Measurements from ENCODE around the gene USP3. TPM values are rescaled to one million over a fixed set of nuclear protein-coding genes. Genes with fewer than 3 reads are reported as not detected.

Gene USP3
- total RNA-seq, 2 donors from 2014 or later: 51.5 to 52.5 TPM

GRCh38 chr15:63545520-63545919 lies 41.1 kb downstream of the USP3 start:
- H3K27me3 ChIP-seq (ENCODE audit: control insufficient read depth, insufficient read depth, low read length, poor library complexity, severe bottlenecking): no peaks in the 10 kb centered on the region
- peaks cover 11% of the 10 kb centered on the region for H3K4me1 Mint-ChIP-seq
- H3K9ac ChIP-seq (ENCODE audit: extremely low read depth, low read length, poor library complexity, severe bottlenecking): no peak overlapping the region
- H3K27ac ChIP-seq (ENCODE audit: low read depth, low read length): no peak overlapping the region
- no peaks in the 10 kb centered on the region for H3K9me3 ChIP-seq (ENCODE audit: control insufficient read depth, low read length)
- no peak for DNase-seq
- no peaks in the 10 kb centered on the region for H3K9me3 Mint-ChIP-seq
- no peaks in the 10 kb centered on the region for H3K27me3 Mint-ChIP-seq (ENCODE audit: insufficient read depth)
- H3K36me3 Mint-ChIP-seq (ENCODE audit: low read depth): peaks cover 8% of the 10 kb centered on the region
- no peaks in the 10 kb centered on the region for H3K4me1 ChIP-seq (ENCODE audit: control insufficient read depth, insufficient read depth, low read length)
- H3K27ac Mint-ChIP-seq: no peak overlapping the region
- H3K36me3 ChIP-seq (ENCODE audit: control insufficient read depth, insufficient read depth, low read length): peaks cover 30% of the 10 kb centered on the region
- 89 to 96% methylated on average over 6 to 10 of the region's 10 CpGs for WGBS, 2 experiments (ENCODE audit: insufficient coverage in 1 of 2, insufficient read length in 1 of 2)
- TF ChIP-seq CTCF (conservative IDR thresholded peaks at IDR 0.05): no peak
- H3K4me3 ChIP-seq (ENCODE audit: low read length): no peak overlapping the region
- no peak overlapping the region for H3K4me3 Mint-ChIP-seq

GRCh38 chr15:63551400-63551799 lies 47.0 kb downstream of the USP3 start:
- H3K36me3 Mint-ChIP-seq (ENCODE audit: low read depth): peaks cover 15% of the 10 kb centered on the region
- no peak overlapping the region for H3K27ac Mint-ChIP-seq
- H3K9me3 Mint-ChIP-seq: no peaks in the 10 kb centered on the region
- H3K9ac ChIP-seq (ENCODE audit: extremely low read depth, low read length, poor library complexity, severe bottlenecking): no peak overlapping the region
- no peaks in the 10 kb centered on the region for H3K27me3 Mint-ChIP-seq (ENCODE audit: insufficient read depth)
- H3K4me3 ChIP-seq (ENCODE audit: low read length): no peak overlapping the region
- no peaks in the 10 kb centered on the region for H3K27me3 ChIP-seq (ENCODE audit: control insufficient read depth, insufficient read depth, low read length, poor library complexity, severe bottlenecking)
- no peaks in the 10 kb centered on the region for H3K4me1 ChIP-seq (ENCODE audit: control insufficient read depth, insufficient read depth, low read length)
- no peaks in the 10 kb centered on the region for H3K9me3 ChIP-seq (ENCODE audit: control insufficient read depth, low read length)
- H3K4me3 Mint-ChIP-seq: no peak overlapping the region
- 100% methylated on average over 1 of the region's 1 CpG; no CpG with 5 or more reads in 1 of the 2 experiments for WGBS, 2 experiments (ENCODE audit: insufficient coverage in 1 of 2, insufficient read length in 1 of 2)
- no peak overlapping the region for H3K27ac ChIP-seq (ENCODE audit: low read depth, low read length)
- no peak for TF ChIP-seq CTCF (conservative IDR thresholded peaks at IDR 0.05)
- H3K36me3 ChIP-seq (ENCODE audit: control insufficient read depth, insufficient read depth, low read length): peaks cover 36% of the 10 kb centered on the region
- peaks cover 13% of the 10 kb centered on the region for H3K4me1 Mint-ChIP-seq
- DNase-seq: no peak

GRCh38 chr15:63553388-63553791 lies 49.0 kb downstream of the USP3 start:
- no peaks in the 10 kb centered on the region for H3K9me3 Mint-ChIP-seq
- peak overlapping the region; percentile 22 for H3K9ac ChIP-seq (ENCODE audit: extremely low read depth, low read length, poor library complexity, severe bottlenecking)
- peaks cover 54% of the 10 kb centered on the region for H3K36me3 ChIP-seq (ENCODE audit: control insufficient read depth, insufficient read depth, low read length)
- H3K4me3 ChIP-seq (ENCODE audit: low read length): no peak overlapping the region
- peak overlapping the region; percentile 73 for H3K27ac Mint-ChIP-seq
- no peaks in the 10 kb centered on the region for H3K4me1 ChIP-seq (ENCODE audit: control insufficient read depth, insufficient read depth, low read length)
- peaks cover 17% of the 10 kb centered on the region for H3K4me1 Mint-ChIP-seq
- DNase-seq: no peak
- no peak overlapping the region for H3K4me3 Mint-ChIP-seq
- TF ChIP-seq CTCF (conservative IDR thresholded peaks at IDR 0.05): no peak
- H3K36me3 Mint-ChIP-seq (ENCODE audit: low read depth): peaks cover 28% of the 10 kb centered on the region
- peak overlapping the region; percentile 69 for H3K27ac ChIP-seq (ENCODE audit: low read depth, low read length)
- H3K27me3 ChIP-seq (ENCODE audit: control insufficient read depth, insufficient read depth, low read length, poor library complexity, severe bottlenecking): no peaks in the 10 kb centered on the region
- WGBS, 2 experiments (ENCODE audit: insufficient coverage in 1 of 2, insufficient read length in 1 of 2): 36 to 47% methylated on average over 3 of the region's 3 CpGs
- H3K27me3 Mint-ChIP-seq (ENCODE audit: insufficient read depth): no peaks in the 10 kb centered on the region
- no peaks in the 10 kb centered on the region for H3K9me3 ChIP-seq (ENCODE audit: control insufficient read depth, low read length)
